GM19463 (cell line): Measurements from ENCODE around the gene UGT1A6.

ENCODE experiments used
- ATAC-seq: cut with Tn5 transposase; IDR thresholded peaks from one replicate; pipeline ENCODE4 v1.9.1; 2021; ENCODE audit warnings: mild to moderate bottlenecking, moderate library complexity; ENCODE audit not compliant: unreplicated experiment

Gene UGT1A6

GRCh38 chr2:233798335-233799086 is 105.8 kb downstream of the UGT1A6 start:
- ATAC-seq = no peak

DNA sequence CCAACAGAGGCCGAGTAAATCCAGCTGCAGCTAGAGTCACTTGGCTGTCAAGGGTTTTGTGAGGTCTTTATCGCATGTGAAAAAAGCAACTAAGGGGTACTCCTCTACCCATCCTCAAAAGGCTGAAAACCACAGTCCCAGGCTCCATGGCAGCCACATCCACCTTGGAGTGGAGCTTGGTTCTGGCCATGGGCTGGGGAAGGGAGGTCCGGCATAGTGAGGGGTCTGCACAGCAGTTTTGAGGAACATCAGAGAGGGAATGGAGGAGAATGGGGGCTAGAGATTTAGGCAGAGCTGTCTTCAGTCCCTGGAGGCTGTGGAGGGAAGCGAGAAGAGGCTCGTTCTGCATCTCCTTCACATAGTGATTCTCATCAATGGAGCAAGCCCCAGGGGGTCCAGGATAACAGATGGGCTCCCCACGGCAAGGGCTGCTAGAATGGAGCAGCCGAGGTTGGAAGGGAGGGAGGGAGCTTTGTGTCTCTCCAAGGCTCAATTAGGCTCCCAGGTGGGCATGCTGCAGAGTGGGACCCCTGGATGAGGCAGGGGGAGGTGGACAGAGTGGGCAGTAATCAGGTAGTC is 106.5 kb downstream of the UGT1A6 start:
- no peak for ATAC-seq

- no peak for ATAC-seq
Observed at GRCh38 chr2:233799716-233800115, 107.0 kb downstream of the UGT1A6 start.

DNA sequence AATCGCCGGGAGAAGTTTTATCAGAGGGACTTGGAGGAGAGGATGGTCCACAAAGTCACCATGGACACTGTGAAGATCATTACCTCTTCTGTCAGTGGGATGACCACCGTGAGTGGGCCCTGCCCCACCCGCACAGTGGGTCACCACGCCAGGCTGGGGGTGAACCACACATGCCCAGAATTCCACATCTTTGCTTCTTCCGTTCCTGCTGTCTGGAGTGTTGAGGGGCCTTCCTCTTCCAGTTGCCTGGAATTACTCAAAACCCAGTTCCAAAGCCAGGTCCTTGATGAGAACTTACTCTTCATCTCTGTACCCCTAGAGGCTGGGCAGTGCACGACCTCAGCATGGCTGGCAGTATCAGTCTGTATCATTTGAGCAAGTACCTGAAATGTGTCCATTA is 107.5 kb downstream of the UGT1A6 start:
- ATAC-seq = no peak

DNA sequence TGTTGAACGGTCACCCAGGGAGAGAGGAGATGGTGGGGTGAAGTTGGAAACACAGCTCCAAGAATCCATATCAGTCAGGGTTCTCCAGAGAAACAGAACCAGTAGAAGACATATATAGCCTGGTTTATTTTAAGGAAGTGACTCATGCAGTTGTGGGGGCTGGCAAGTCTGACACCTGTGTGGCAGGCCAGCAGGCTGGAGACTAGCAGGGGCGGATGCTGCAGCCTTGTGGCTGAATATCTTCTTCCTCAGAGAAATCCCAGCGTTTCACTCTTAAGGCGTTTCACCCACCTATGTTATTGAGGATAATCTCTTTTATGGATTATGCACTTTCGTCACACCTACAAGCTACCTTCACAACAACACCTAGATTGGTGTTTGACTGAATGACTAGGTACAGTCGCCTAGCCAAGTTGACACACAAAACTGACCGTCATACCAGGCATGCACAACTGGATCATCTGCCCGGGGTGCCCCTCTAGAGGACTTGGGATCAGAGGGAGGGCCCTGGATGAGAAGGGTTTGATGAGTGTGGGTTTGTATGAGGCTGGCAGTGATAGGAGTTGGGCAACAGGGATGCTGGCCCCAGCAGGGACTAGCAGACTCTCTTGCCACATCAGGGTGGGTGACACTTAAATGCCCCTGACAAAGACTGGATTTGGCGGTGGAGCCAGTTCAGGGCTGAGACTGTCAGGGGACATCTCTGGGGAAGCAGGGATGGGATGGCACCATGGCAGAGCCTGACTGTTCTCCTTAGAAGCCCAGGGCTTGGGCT is 108.9 kb downstream of the UGT1A6 start:
- no peak for ATAC-seq

- ATAC-seq = no peak
Observed at GRCh38 chr2:233802132-233802815, 109.6 kb downstream of the UGT1A6 start.

GRCh38 chr2:233803292-233803911 is 110.7 kb downstream of the UGT1A6 start:
- no peak for ATAC-seq

GRCh38 chr2:233803994-233804393 is 111.3 kb downstream of the UGT1A6 start:
- no peak for ATAC-seq

DNA sequence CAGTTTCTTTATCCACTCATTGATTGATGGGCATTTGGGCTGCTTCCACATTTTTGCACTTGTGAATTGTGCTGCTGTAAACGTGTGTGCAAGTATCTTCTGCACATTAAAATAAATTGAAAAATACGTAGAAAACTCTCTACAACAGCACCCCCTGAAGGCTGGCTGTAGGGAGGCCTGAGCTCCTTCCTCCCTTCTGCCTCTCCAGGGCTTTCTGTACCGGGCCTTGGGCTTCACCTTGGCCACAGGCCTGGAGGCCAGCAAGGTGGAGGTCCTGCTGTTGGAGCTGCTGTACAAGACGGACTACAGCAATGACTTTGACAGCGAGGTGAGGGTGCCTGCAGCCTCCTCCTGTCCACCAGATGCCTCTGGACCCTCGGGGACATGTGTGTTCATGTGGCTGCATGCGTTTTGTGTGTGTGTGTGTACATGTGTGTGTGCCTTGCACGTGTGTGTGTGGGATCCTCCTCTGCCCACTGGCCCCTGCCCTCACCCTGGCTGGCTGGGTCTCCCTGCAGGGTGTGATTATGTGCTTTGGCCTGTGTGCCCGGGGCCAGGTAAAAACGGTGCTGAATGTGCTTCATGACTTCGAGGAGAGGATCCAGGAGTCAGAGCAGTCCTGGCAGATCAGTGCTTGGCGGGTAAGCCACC is 114.7 kb downstream of the UGT1A6 start:
- no peak for ATAC-seq

DNA sequence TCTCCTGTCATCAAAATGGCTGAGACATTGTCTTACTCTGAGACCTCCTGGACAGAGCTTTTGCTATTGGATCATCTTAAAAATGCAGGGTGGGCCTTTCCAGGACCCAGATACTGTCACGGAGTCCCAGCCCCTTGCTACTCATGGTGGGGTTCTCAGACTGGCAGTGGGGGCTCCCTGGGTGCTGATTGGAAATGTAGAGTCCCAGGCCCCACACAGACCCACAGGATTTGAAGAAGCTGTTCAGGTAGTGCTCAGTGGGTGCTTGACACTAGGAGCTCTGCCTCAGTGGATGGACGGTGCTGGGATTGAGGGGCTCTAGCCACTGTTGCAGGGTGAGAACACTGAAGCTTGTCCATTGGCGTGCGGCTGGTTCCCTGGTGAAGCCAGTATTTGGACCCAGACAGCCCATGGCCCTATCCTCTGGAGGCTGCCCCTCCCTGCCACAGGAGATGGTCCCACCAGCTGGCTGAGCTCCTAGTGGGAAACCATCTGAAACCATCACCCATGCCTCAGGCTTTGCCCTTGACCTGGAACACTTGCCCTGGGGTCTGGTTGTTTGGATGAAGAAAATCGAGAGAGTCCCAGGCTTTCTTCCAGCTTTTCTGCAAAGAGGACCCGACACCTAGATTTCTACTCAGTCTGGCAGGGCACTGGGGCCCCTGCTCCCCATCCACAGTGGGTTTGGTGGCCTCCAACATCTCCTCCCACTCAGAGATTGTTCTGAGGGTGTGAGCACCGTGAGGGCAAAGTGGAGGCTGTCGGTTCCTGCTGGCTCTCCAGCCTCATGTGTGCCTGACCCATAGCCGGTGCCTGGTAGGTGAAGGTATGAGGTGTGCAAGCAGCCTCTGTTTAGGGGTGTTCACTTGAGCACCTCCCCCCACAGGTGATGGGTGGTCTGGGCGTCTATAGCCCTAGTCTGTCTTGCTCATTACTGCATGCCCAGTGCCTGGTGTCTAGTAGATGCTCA is 115.6 kb downstream of the UGT1A6 start:
- ATAC-seq = no peak

DNA sequence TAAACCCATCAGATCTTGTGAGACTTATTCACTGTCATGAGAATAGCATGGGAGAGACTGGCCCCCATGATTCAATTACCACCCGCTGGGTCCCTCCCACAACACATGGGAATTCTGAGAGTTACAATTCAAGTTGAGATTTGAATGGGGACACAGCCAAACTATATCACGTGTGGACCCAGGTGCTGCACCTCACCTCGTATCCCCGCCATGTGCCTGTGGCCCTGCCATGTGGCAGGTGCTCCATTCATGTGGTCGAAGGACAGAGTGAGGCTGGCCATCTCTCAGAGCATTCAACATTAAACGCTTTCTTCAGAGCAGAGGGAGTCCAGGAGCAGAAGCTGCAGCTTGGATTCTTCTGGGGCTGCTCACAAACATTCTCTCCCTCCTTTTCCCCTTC is 117.7 kb downstream of the UGT1A6 start:
- ATAC-seq = no peak

DNA sequence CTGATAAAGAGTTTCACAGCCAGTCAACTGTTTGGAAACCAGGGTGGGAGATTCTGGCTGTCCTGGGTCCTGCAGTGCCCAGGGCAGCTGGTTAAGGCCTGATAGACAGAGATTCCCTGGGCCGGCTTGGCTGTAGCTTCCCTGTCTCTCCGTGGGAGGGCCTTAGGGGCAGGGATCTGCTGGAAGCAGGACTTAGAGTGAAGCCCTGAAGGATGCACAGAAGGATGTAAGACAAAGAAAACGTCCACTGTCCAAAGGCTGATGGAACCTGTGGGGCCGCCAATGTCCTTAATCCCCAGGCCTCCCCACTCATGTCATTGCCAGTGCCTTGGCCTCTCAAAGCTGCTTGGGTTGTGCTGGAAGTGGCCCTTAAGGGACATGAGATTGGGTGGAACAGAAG is 118.4 kb downstream of the UGT1A6 start:
- no peak for ATAC-seq

DNA sequence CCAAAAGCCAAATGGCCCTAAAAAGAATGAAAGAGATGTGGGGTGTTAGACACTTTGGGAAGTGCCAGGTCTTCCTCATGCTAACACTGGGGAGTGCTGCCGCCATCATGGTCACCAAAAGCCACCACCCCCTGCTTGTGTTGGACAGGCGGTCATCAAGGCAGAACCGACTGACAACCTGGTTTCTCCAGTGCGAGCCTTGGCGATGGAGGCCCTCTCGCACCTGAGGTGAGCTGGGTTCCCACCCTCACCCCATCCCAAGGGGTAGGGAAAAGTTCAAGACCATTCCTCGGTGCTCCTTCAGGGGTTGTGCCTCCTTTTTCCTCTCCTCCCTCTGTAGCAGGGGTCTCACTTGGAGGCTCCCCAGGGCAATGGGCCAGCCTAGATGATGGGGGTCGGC is 119.0 kb downstream of the UGT1A6 start:
- no peak for ATAC-seq

- ATAC-seq = no peak
Observed at GRCh38 chr2:233813236-233814055, 120.8 kb downstream of the UGT1A6 start.

GRCh38 chr2:233814056-233814835 is 121.6 kb downstream of the UGT1A6 start:
- no peak for ATAC-seq

GRCh38 chr2:233815861-233816260 is 123.2 kb downstream of the UGT1A6 start:
- ATAC-seq = no peak

- ATAC-seq = no peak
Observed at GRCh38 chr2:233816334-233816733, 123.6 kb downstream of the UGT1A6 start.

- no peak for ATAC-seq
Observed at GRCh38 chr2:233816771-233817170, 124.1 kb downstream of the UGT1A6 start.
